ENCODE results near the gene CPAMD8. TPM values are rescaled to one million over a fixed set of nuclear protein-coding genes. Genes with fewer than 3 reads are reported as not detected.

Gene CPAMD8
- total and polyA plus RNA-seq, 2 of the 8 experiments (the other 6 are each of a cell fraction or from before 2014, with no cell fraction given): 6.1 to 9.2 TPM

GRCh38 chr19:16871871-16872270, 154.7 kb downstream of the CPAMD8 start:
- no peak for FAIRE-seq
- Histone ChIP-seq H3K4ac (replicated peaks; ENCODE audit: insufficient read length, low read depth, low read length) (no peak overlapping the region), H3K4me1 (replicated peaks in 1 of 4; ENCODE audit: control insufficient read depth in 3 of 4, insufficient read depth in 4 of 4, low read length in 3 of 4) (no peaks in the 10 kb centered on the region; a peak in 2 of 7 replicates), H2BK120ac (replicated peaks; ENCODE audit: low read depth, low read length) (no peak overlapping the region), H2BK5ac (ENCODE audit: low read depth, low read length) (no peak overlapping the region), H3K18ac (ENCODE audit: extremely low read depth, low read length) (no peak overlapping the region), H2AFZ (ENCODE audit: low read length) (no peak overlapping the region), H4K91ac (replicated peaks; ENCODE audit: insufficient read length, low read length) (no peak overlapping the region), H3K27me3 (replicated peaks in 1 of 4; ENCODE audit: control insufficient read depth in 3 of 4, extremely low read depth in 1 of 4, insufficient read depth in 3 of 4, low read length in 3 of 4) (no peaks in the 10 kb centered on the region), H2AK5ac (ENCODE audit: low read depth, low read length) (no peak overlapping the region), H3K36me3 (ENCODE audit: control insufficient read depth in 2 of 4, insufficient read depth in 4 of 4, low read length in 3 of 4) (peaks cover 18 to 59% (median 45%) of the 10 kb centered on the region in 4 experiments), H3K79me2 (ENCODE audit: control insufficient read depth in 1 of 2, insufficient read depth in 2 of 2, low read length in 2 of 2) (peaks cover 0 to 16% of the 10 kb centered on the region in 2 experiments; a peak in 2 of 4 replicates), H3K79me1 (ENCODE audit: low read depth, low read length) (peaks cover 17% of the 10 kb centered on the region), H3K4me3 (ENCODE audit: extremely low read depth in 1 of 4, insufficient read depth in 2 of 4, low read depth in 3 of 4, low read length in 4 of 4) (no peak overlapping the region), H3K23me2 (ENCODE audit: low read depth, low read length) (peaks cover 6% of the 10 kb centered on the region; the same call in 1 of the 2 replicates), H3K4me2 (ENCODE audit: insufficient read depth in 1 of 2, low read depth in 2 of 2, low read length in 2 of 2) (no peak overlapping the region), H3K56ac (replicated peaks; ENCODE audit: insufficient read length, low read depth, low read length) (no peak overlapping the region), H3K9me3 (ENCODE audit: insufficient read depth in 2 of 2, low read depth in 1 of 2, low read length in 1 of 2) (no peaks in the 10 kb centered on the region), H4K5ac (ENCODE audit: insufficient read length, low read depth, low read length) (no peak overlapping the region), H4K20me1 (replicated peaks in 1 of 2; ENCODE audit: control insufficient read depth in 1 of 2, insufficient read depth in 2 of 2, low read length in 2 of 2) (peaks cover 1 to 13% of the 10 kb centered on the region in 2 experiments), H2BK12ac (ENCODE audit: low read depth, low read length) (no peak overlapping the region), H3K9ac (replicated peaks in 1 of 4; ENCODE audit: extremely low read depth in 1 of 4, low read depth in 3 of 4, low read length in 3 of 4) (no peak overlapping the region), H2BK15ac (ENCODE audit: low read length) (no peak overlapping the region), H3K27ac (ENCODE audit: low read depth, low read length) (no peak overlapping the region), H3K23ac (ENCODE audit: insufficient read length) (no peak overlapping the region), H2BK20ac (ENCODE audit: low read length) (no peak overlapping the region), H4K8ac (ENCODE audit: extremely low read depth, insufficient read depth, low read length) (no peak overlapping the region), H3K14ac (ENCODE audit: insufficient read length) (no peak overlapping the region)
- POLR2A ChIA-PET (ENCODE audit: partially characterized antibody): no interaction called here
- DNase-seq (ENCODE audit: low read depth in 1 of 2, low spot score in 2 of 2): no peak
- CTCF ChIA-PET (ENCODE audit: partially characterized antibody): interaction anchor here (1.9 kb wide), 1 partner anchor 52 kb away, joined by 4 read pairs; no protein-coding TSS in a partner anchor
- 91% methylated on average over 7 of the region's 7 CpGs; no CpG with 5 or more reads in 1 of the 2 experiments for WGBS, 2 experiments (ENCODE audit: extremely low coverage in 1 of 2, insufficient coverage in 1 of 2, insufficient read length in 1 of 2, insufficient replicate concordance in 2 of 2, low coverage in 1 of 2, low lambda C conversion rate in 2 of 2, missing lambda C conversion rate in 1 of 2)
- TF ChIP-seq TBP (IDR thresholded peaks at IDR 0.05; ENCODE audit: low read depth, low read length) (no peak), ZNF274 (IDR thresholded peaks at IDR 0.05; ENCODE audit: borderline replicate concordance, extremely low read depth, low read length) (no peak), EP300 (IDR thresholded peaks at IDR 0.05; ENCODE audit: borderline replicate concordance in 1 of 2, low read depth in 2 of 2, low read length in 2 of 2) (no peak), RNF2 (IDR thresholded peaks at IDR 0.05; ENCODE audit: borderline replicate concordance, low read depth, low read length, missing control alignments, poor library complexity, severe bottlenecking) (no peak), TCF12 (IDR thresholded peaks at IDR 0.05; ENCODE audit: low read depth, low read length) (no peak), CTCF (IDR thresholded peaks at IDR 0.05; ENCODE audit: control extremely low read depth in 1 of 3, insufficient read depth in 1 of 3, low read depth in 1 of 3, low read length in 3 of 3) (no peak), HDAC2 (IDR thresholded peaks at IDR 0.05; ENCODE audit: borderline replicate concordance in 1 of 2, low read depth in 2 of 2, low read length in 2 of 2) (no peak), FOSL1 (IDR thresholded peaks at IDR 0.05; ENCODE audit: insufficient read depth, low read depth, low read length) (no peak), NANOG (IDR thresholded peaks at IDR 0.05; ENCODE audit: insufficient read depth, low read depth, low read length, poor library complexity, severe bottlenecking) (no peak), KDM1A (IDR thresholded peaks at IDR 0.05; ENCODE audit: borderline replicate concordance, low read length) (no peak)

Measured in H1 (cell line).